Measurements from ENCODE around the gene SLC37A3. TPM values are rescaled to one million over a fixed set of nuclear protein-coding genes. Genes with fewer than 3 reads are reported as not detected.
"Not testable (repeated sequence)": the region's sequence is repeated elsewhere in the genome, so short reads cannot be mapped to it uniquely, and the experiment has no call there.

Gene SLC37A3
- total RNA-seq, 1 donor from 2014 or later: 84.5 TPM

DNA sequence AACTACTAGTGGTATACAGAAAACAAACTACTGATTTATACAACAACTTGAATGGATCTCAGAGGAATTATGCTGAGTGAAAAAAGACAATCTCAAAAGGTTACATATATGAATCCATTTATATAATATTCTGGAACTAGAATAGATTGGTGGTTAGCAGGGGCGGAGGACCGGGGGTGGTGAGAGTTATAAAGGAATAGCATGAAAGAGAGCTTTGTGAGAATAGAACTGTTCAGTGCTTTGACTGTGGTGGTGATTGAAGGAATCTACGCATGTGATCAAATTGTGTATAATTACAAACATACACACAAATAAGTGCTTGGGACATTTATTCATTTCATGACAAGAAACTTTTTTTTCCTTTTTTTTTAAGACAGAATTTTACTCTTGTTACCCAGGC lies 25.2 kb upstream of the SLC37A3 start:
- DNase-seq: no peak
- Mint-ChIP-seq H3K4me1 (ENCODE audit: low read depth, unreplicated experiment) (no peaks in the 10 kb centered on the region), H3K36me3 (ENCODE audit: unreplicated experiment) (no peaks in the 10 kb centered on the region), H3K9me3 (ENCODE audit: unreplicated experiment) (no peaks in the 10 kb centered on the region), H3K27ac (ENCODE audit: unreplicated experiment) (no peak overlapping the region), H3K27me3 (ENCODE audit: unreplicated experiment) (peaks cover 1% of the 10 kb centered on the region), H3K4me3 (ENCODE audit: unreplicated experiment) (no peak overlapping the region)
- TF ChIP-seq, protein P1, sequence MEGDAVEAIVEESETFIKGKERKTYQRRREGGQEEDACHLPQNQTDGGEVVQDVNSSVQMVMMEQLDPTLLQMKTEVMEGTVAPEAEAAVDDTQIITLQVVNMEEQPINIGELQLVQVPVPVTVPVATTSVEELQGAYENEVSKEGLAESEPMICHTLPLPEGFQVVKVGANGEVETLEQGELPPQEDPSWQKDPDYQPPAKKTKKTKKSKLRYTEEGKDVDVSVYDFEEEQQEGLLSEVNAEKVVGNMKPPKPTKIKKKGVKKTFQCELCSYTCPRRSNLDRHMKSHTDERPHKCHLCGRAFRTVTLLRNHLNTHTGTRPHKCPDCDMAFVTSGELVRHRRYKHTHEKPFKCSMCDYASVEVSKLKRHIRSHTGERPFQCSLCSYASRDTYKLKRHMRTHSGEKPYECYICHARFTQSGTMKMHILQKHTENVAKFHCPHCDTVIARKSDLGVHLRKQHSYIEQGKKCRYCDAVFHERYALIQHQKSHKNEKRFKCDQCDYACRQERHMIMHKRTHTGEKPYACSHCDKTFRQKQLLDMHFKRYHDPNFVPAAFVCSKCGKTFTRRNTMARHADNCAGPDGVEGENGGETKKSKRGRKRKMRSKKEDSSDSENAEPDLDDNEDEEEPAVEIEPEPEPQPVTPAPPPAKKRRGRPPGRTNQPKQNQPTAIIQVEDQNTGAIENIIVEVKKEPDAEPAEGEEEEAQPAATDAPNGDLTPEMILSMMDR (IDR thresholded peaks at IDR 0.05; ENCODE audit: partially characterized antibody, unreplicated experiment): no peak

DNA sequence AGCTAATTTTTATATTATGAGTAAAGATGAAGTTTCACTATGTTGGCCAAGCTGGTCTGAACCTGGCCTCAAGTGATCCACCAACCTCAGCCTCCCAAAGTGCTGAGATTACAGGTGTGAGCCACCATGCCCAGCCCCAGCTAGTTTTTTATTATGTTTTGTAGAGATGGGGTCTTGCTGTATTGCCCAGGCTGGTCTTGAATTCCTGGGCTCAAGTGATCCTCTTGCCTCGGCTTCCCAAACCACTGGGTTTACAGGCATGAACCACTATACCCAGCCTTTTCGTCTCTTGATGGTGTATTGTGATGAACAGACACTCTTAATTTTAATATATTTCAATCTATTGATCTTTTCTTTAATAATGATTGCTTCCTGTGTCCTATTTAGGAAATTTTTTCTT lies 23.2 kb upstream of the SLC37A3 start:
- DNase-seq: no peak
- Mint-ChIP-seq H3K4me1 (ENCODE audit: low read depth, unreplicated experiment) (peaks cover 4% of the 10 kb centered on the region), H3K27ac (ENCODE audit: unreplicated experiment) (no peak overlapping the region), H3K4me3 (ENCODE audit: unreplicated experiment) (no peak overlapping the region), H3K27me3 (ENCODE audit: unreplicated experiment) (peaks cover 1% of the 10 kb centered on the region), H3K36me3 (ENCODE audit: unreplicated experiment) (no peaks in the 10 kb centered on the region), H3K9me3 (ENCODE audit: unreplicated experiment) (peaks cover 3% of the 10 kb centered on the region)
- TF ChIP-seq, protein P1 (IDR thresholded peaks at IDR 0.05; ENCODE audit: partially characterized antibody, unreplicated experiment): no peak

DNA sequence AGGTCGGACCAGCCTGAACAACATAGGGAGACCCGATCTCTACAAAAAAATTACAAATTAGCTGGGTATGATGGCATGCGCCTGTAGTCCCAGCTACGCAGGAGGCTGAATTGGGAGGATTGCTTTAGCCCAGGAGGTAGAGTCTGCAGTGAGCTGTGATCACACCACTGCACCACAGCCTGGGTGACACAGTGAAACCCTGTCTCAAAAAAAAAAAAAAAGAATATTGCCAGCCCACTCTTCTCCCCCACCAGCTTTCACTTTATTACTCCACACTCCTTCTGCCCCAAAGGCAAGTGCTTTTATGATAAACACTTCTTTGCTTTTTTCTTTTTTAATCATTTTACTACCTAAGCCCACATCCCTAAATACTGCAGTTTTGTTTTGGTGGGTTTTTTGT lies 20.3 kb upstream of the SLC37A3 start:
- H3K9me3 Mint-ChIP-seq (ENCODE audit: unreplicated experiment): peaks cover 5% of the 10 kb centered on the region
- TF ChIP-seq, protein P1 (IDR thresholded peaks at IDR 0.05; ENCODE audit: partially characterized antibody, unreplicated experiment): no peak
- no peak overlapping the region for H3K4me3 Mint-ChIP-seq (ENCODE audit: unreplicated experiment)
- peaks cover 6% of the 10 kb centered on the region for H3K27me3 Mint-ChIP-seq (ENCODE audit: unreplicated experiment)
- no peak for DNase-seq
- no peak overlapping the region for H3K27ac Mint-ChIP-seq (ENCODE audit: unreplicated experiment)
- H3K4me1 Mint-ChIP-seq (ENCODE audit: low read depth, unreplicated experiment): peaks cover 15% of the 10 kb centered on the region
- no peaks in the 10 kb centered on the region for H3K36me3 Mint-ChIP-seq (ENCODE audit: unreplicated experiment)

DNA sequence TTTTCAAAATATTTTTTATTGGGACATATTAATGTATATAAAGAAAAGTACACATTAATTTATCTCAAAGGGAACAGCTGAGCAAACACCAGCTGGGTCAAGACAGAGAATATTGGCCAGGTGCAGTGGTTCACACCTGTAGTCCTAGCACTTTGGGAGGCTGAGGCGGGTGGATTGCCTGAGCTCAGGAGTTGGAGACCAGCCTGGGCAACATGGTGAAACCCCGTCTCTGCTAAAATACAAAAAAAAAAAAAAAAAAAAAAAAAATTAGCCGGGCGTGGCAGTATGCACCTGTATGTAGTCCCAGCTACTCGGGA lies 19.8 kb upstream of the SLC37A3 start:
- not testable (repeated sequence) for H3K9me3 Mint-ChIP-seq (ENCODE audit: unreplicated experiment); H3K4me3 Mint-ChIP-seq (ENCODE audit: unreplicated experiment); H3K27me3 Mint-ChIP-seq (ENCODE audit: unreplicated experiment); H3K36me3 Mint-ChIP-seq (ENCODE audit: unreplicated experiment); H3K27ac Mint-ChIP-seq (ENCODE audit: unreplicated experiment); DNase-seq
- peaks cover 15% of the 10 kb centered on the region for H3K4me1 Mint-ChIP-seq (ENCODE audit: low read depth, unreplicated experiment)

DNA sequence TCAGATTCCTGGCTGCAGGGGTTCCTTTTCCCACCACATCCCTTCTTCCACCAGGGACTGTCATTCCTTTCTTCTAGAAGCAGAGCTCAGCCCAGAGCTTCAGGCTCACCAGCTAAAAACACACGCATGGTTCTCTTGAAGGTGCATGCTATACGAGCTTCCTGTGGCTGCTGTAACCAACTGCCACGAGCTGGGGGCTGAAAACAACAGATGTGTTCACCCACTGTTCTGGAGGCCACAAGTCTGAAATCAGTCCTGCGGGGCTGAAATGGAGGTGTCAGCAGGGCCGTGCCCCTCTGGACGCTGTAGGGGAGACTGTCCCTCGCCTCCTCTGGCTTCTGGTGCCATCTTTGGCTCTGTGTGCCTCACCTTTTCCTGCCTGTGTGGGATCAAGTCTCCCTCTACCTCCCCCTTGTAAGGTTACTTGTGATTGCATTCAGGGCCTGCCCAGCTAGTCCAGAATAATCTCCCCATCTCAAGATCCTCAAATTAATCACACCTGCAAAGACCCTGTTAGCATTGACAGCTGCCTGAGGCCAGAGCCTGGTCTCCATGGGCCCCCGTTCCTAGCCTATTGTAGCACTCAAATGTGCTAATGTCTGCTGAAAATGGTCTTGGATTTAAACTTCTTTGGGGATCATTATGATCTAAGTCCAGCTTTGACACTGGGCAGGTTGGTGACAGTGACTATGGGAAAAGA lies 19.3 kb upstream of the SLC37A3 start:
- peaks cover 5% of the 10 kb centered on the region for H3K9me3 Mint-ChIP-seq (ENCODE audit: unreplicated experiment)
- TF ChIP-seq, protein P1 (IDR thresholded peaks at IDR 0.05; ENCODE audit: partially characterized antibody, unreplicated experiment): no peak
- no peaks in the 10 kb centered on the region for H3K36me3 Mint-ChIP-seq (ENCODE audit: unreplicated experiment)
- H3K4me1 Mint-ChIP-seq (ENCODE audit: low read depth, unreplicated experiment): peaks cover 15% of the 10 kb centered on the region
- DNase-seq: no peak
- no peak overlapping the region for H3K4me3 Mint-ChIP-seq (ENCODE audit: unreplicated experiment)
- peaks cover 6% of the 10 kb centered on the region for H3K27me3 Mint-ChIP-seq (ENCODE audit: unreplicated experiment)
- no peak overlapping the region for H3K27ac Mint-ChIP-seq (ENCODE audit: unreplicated experiment)
